Endothelial cell of umbilical vein (primary cell): ENCODE data around the gene CDC14B. TPM values are rescaled to one million over a fixed set of nuclear protein-coding genes. Genes with fewer than 3 reads are reported as not detected.

Experiments
- BruUV-seq: library from RNA; stranded (reverse); fragments of 400-500 nt; replicated peaks from 2 replicates; lab custom pipeline; 2021; lab: Mats Ljungman, UMichigan
- CTCF ChIA-PET: fragments of 300-600, 350-600 bp; sonication (Branson Sonifier 250); formaldehyde crosslinking; loops from one replicate; lab custom pipeline; 2021; ENCODE audit warnings: antibody characterized with exemption, inconsistent platforms; lab: Charles Lee
- POLR2A ChIA-PET: fragments of 300-600, 350-600 bp; sonication (Branson Sonifier 250); formaldehyde crosslinking; loops from one replicate; lab custom pipeline; 2021; ENCODE audit warnings: antibody characterized with exemption, inconsistent platforms; lab: Charles Lee
- DNase-seq: peaks from one replicate; pipeline ENCODE4 v3.0.0-alpha.2; 2011; ENCODE audit warnings: low read depth, low spot score
- FAIRE-seq: peaks from 2 replicates; lab custom pipeline; 2011; peaks lifted over from hg19 to GRCh38; lab: Jason Lieb, UNC
- H2AFZ ChIP-seq: 2 replicates; pipeline ENCODE4 v1.6.0; 2012; ENCODE audit warnings: low read depth, low read length, control low read depth, inconsistent platforms
- H3K27ac ChIP-seq: 2 replicates; pipeline ENCODE4 v1.5.1; 2011; ENCODE audit warnings: low read depth, mild to moderate bottlenecking, control low read depth, low read length, moderate library complexity; ENCODE audit not compliant: insufficient read depth
- H3K27me3 ChIP-seq, 2 experiments: 2 replicates each; pipeline versions ENCODE4 v1.6.0 to v1.6.1; 2011; ENCODE audit warnings: low read length in 2 of 2, mixed read lengths in 1 of 2; ENCODE audit not compliant: control insufficient read depth in 2 of 2, insufficient read depth in 2 of 2
- H3K36me3 ChIP-seq, 2 experiments: 2 replicates in 1 of 2; 3 replicates in 1 of 2; pipeline ENCODE4 v1.5.1; 2011; ENCODE audit warnings: low read length in 2 of 2, mild to moderate bottlenecking in 1 of 2, moderate library complexity in 1 of 2; ENCODE audit not compliant: control insufficient read depth in 2 of 2, insufficient read depth in 2 of 2; ENCODE audit errors: extremely low read depth in 1 of 2
- H3K4me1 ChIP-seq: 3 replicates; pipeline ENCODE4 v1.5.1; 2011; ENCODE audit warnings: mild to moderate bottlenecking, low read length; ENCODE audit not compliant: control insufficient read depth, insufficient read depth; ENCODE audit errors: extremely low read depth
- H3K4me2 ChIP-seq: 2 replicates; pipeline ENCODE4 v1.6.1; 2011; ENCODE audit warnings: low read length, control low read depth, mixed read lengths; ENCODE audit not compliant: insufficient read depth
- H3K4me3 ChIP-seq, 3 experiments: fragments of 200-600 bp in 1 of 3; sonication (generic), shearing (Covaris generic) in 1 of 3; replicated peaks in 1 of 3; 2 replicates each; pipeline ENCODE4 v1.5.1; 2011 to 2016; ENCODE audit warnings: control low read depth in 3 of 3, low read length in 3 of 3, mild to moderate bottlenecking in 2 of 3, inconsistent platforms in 1 of 3, low read depth in 1 of 3, moderate library complexity in 1 of 3; ENCODE audit not compliant: insufficient read depth in 1 of 3
- H3K79me2 ChIP-seq: 2 replicates; pipeline ENCODE4 v1.6.0; 2012; ENCODE audit warnings: low read length, inconsistent platforms; ENCODE audit not compliant: control insufficient read depth, insufficient read depth
- H3K9ac ChIP-seq: replicated peaks from 2 replicates; pipeline ENCODE3; 2011; ENCODE audit warnings: low read length, control low read depth; ENCODE audit not compliant: insufficient read depth; ENCODE audit errors: extremely low read depth
- H3K9me1 ChIP-seq: replicated peaks from 3 replicates; pipeline ENCODE4 v1.6.0; 2011; ENCODE audit warnings: mild to moderate bottlenecking, low read length; ENCODE audit not compliant: control insufficient read depth, insufficient read depth; ENCODE audit errors: extremely low read depth
- H3K9me3 ChIP-seq: replicated peaks from 2 replicates; pipeline ENCODE4 v1.5.1; 2012; ENCODE audit warnings: low read length, inconsistent platforms; ENCODE audit not compliant: control insufficient read depth, insufficient read depth
- H4K20me1 ChIP-seq: replicated peaks from 2 replicates; pipeline ENCODE3; 2011; ENCODE audit warnings: mild to moderate bottlenecking, low read length; ENCODE audit not compliant: control insufficient read depth, insufficient read depth; ENCODE audit errors: extremely low read depth
- CTCF ChIP-seq, 2 donors: IDR thresholded peaks; 1 replicate in 1 of 2; 2 replicates in 1 of 2; pipeline ENCODE4 v1.5.1; 2011; ENCODE audit warnings: low read length in 2 of 2, mild to moderate bottlenecking in 2 of 2, moderate library complexity in 2 of 2, control low read depth in 1 of 2, inconsistent platforms in 1 of 2, low read depth in 1 of 2; ENCODE audit not compliant: insufficient read depth in 1 of 2; ENCODE audit errors: extremely low read depth in 1 of 2
- EZH2 ChIP-seq: IDR thresholded peaks from 2 replicates; pipeline ENCODE4 v1.6.1; 2012; ENCODE audit warnings: borderline replicate concordance, low read depth, mild to moderate bottlenecking, moderate library complexity, low read length, inconsistent platforms; ENCODE audit not compliant: severe bottlenecking
- FOS ChIP-seq: IDR thresholded peaks from 2 replicates; pipeline ENCODE4 v1.6.1; 2011; ENCODE audit warnings: mild to moderate bottlenecking, low read length, moderate library complexity, borderline replicate concordance; ENCODE audit not compliant: insufficient read depth
- GATA2 ChIP-seq: IDR thresholded peaks from 2 replicates; pipeline ENCODE4 v1.7.0; 2011; ENCODE audit warnings: low read depth, mild to moderate bottlenecking, moderate library complexity, mixed read lengths, low read length; ENCODE audit not compliant: insufficient read length, insufficient read depth
- JUN ChIP-seq: IDR thresholded peaks from 2 replicates; pipeline ENCODE4 v1.6.1; 2011; ENCODE audit warnings: borderline replicate concordance, low read depth; ENCODE audit not compliant: insufficient read length, insufficient read depth
- MYC ChIP-seq: IDR thresholded peaks from one replicate; pipeline ENCODE4 v1.6.1; 2011; ENCODE audit warnings: mild to moderate bottlenecking, low read depth, low read length
- POLR2A ChIP-seq: IDR thresholded peaks from 2 replicates; pipeline ENCODE4 v1.6.1; 2012; ENCODE audit warnings: low read depth, mild to moderate bottlenecking, control low read depth, low read length
- POLR2AphosphoS5 ChIP-seq: IDR thresholded peaks from 2 replicates; pipeline ENCODE4 v1.6.1; 2012; ENCODE audit warnings: low read depth, mild to moderate bottlenecking, control low read depth, low read length, moderate library complexity; ENCODE audit not compliant: insufficient read depth
- dilution Hi-C: fragments of 300-500 bp; cut with MboI; formaldehyde crosslinking; loops from one replicate; pipeline ENCODE4 v1.15.0; 2019; ENCODE audit warnings: low sequenced_read_pairs; ENCODE audit not compliant: extremely low pct_ligation_motif_present
- intact Hi-C: fragments of 100-400 bp; cut with micrococcal nuclease; formaldehyde crosslinking; loops from one replicate; pipeline ENCODE4 v1.10.0; 2022
- polyA plus RNA-seq, 4 experiments: library from polyadenylated mRNA; depleted of rRNA in 3 of 4; stranded (reverse) in 3 of 4; unstranded in 1 of 4; fragments of >200 nt; gene quantifications; 2 replicates each; pipeline versions ENCODE4 v1.2.1 to v1.2.3, GENCODE V29; 2011 to 2012; ENCODE audit warnings: missing spikeins in 1 of 4
- total RNA-seq: library from RNA; stranded (reverse); gene quantifications from 2 replicates; pipeline ENCODE4 v1.2.3, GENCODE V29; 2021
- TF ChIP-seq, protein P1 (sequence below): IDR thresholded peaks from 2 replicates; pipeline ENCODE4 v1.6.1; 2011; ENCODE audit not compliant: insufficient read depth, insufficient read length

The CDC14B gene
- total and polyA plus RNA-seq, 2 donors (not counting 3 experiments of a cell fraction or from before 2014, with no cell fraction given), result 0.39 to 0.93 TPM

DNA sequence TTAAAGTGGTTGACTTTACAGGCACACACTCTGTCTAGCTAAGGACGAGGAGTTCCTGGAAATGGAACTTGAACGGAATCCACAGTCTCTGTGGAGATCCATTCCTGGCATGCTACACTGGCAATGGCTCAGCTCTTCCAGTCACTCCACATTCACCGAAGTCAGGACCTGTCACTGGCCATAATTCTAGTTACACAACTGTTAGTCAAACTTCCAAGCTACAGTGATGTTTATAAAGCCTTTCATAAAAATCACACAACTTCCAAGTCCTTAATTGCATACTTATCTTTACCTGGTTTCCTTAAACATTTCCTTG lies 15.7 kb downstream of the CDC14B start:
- Histone ChIP-seq H3K4me3 (no peak overlapping the region), H3K4me2 (no peak overlapping the region), H3K9me1 (no peaks in the 10 kb centered on the region), H3K79me2 (no peaks in the 10 kb centered on the region), H4K20me1 (no peaks in the 10 kb centered on the region), H2AFZ (no peak overlapping the region), H3K4me1 (no peaks in the 10 kb centered on the region), H3K27me3 (peaks cover 0 to 3% of the 10 kb centered on the region in 2 experiments), H3K9me3 (no peaks in the 10 kb centered on the region), H3K9ac (no peak overlapping the region), H3K36me3 (no peaks in the 10 kb centered on the region), H3K27ac (no peak overlapping the region)
- intact Hi-C loops (no loop called here), dilution Hi-C loops (no loop called here)
- no peak for DNase-seq
- no TSS peak for BruUV-seq
- POLR2A ChIA-PET, result no interaction called here
- CTCF ChIA-PET, result interaction anchor here (0.5 kb wide), 1 partner anchor 248 kb away, joined by 3 read pairs; no protein-coding TSS in a partner anchor
- FAIRE-seq, result no peak
- TF ChIP-seq POLR2AphosphoS5, result no peak

DNA sequence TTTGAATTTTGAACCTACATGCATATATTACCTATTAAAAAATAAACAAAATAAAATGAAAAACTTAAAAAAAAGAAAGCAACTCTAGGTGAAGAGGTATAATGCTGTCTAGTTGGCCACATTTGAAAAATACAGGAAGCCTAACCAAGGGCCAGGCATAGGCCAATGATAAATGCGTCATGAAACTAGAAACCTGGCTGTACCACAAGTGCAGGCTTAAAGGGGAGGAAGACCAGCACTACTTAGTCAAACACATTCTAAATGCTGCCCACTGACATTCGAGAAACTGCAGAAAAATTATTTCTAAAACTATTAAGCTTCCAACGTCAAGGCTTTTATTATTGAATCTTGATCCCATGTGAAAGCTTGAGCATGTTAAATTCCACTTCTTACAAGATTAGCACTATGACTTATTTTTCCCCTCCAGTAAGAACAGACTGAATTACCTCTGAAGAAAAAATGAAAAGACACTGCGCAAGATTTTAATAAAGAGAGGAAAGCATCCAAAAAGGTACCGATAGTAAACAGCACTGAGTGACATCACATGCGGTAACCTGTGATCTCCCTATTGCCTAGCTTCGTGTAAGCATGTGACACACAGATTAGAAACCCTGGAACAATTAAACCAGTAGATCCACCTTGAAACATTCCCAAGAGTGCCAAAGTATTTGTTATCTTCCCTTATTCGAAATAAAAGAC lies 16.2 kb downstream of the CDC14B start:
- no peaks in the 10 kb centered on the region for H3K36me3 ChIP-seq
- no peak for DNase-seq
- ChIA-PET CTCF (interaction anchor here (0.5 kb wide), 1 partner anchor 247 kb away, joined by 3 read pairs; no protein-coding TSS in a partner anchor), POLR2A (no interaction called here)
- no peaks in the 10 kb centered on the region for H4K20me1 ChIP-seq
- H3K9me1 ChIP-seq, result no peaks in the 10 kb centered on the region
- dilution Hi-C loops (no loop called here), intact Hi-C loops (no loop called here)
- no TSS peak for BruUV-seq
- H3K4me1 ChIP-seq, result no peaks in the 10 kb centered on the region
- no peak for FAIRE-seq
- H3K9me3 ChIP-seq, result no peaks in the 10 kb centered on the region
- no peak overlapping the region for H3K27ac ChIP-seq
- no peaks in the 10 kb centered on the region for H3K79me2 ChIP-seq
- peaks cover 0 to 2% of the 10 kb centered on the region in 2 experiments for H3K27me3 ChIP-seq
- H3K4me2 ChIP-seq, result no peak overlapping the region
- TF ChIP-seq GATA2, result no peak
- no peak for TF ChIP-seq MYC
- no peak for TF ChIP-seq CTCF (IDR thresholded peaks at IDR 0.05; ENCODE audit: extremely low read depth in 1 of 2, insufficient read depth in 1 of 2, low read depth in 1 of 2, low read length in 2 of 2)
- TF ChIP-seq JUN, result no peak
- TF ChIP-seq, protein P1, sequence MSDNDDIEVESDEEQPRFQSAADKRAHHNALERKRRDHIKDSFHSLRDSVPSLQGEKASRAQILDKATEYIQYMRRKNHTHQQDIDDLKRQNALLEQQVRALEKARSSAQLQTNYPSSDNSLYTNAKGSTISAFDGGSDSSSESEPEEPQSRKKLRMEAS, result no peak
- TF ChIP-seq FOS, result no peak
- no peak for TF ChIP-seq EZH2
- no peak for TF ChIP-seq POLR2AphosphoS5
- TF ChIP-seq POLR2A, result no peak
- no peak overlapping the region for H3K4me3 ChIP-seq
- no peak overlapping the region for H3K9ac ChIP-seq
- H2AFZ ChIP-seq, result no peak overlapping the region
